BJ (cell line): ENCODE data around the gene HPDL. TPM values are rescaled to one million over a fixed set of nuclear protein-coding genes. Genes with fewer than 3 reads are reported as not detected.

Experiments used
- CTCF ChIA-PET: fragments of 350-600 bp; formaldehyde crosslinking; extraction: SDS; loops from one replicate; lab custom pipeline; 2021; ENCODE audit warnings: antibody characterized with exemption, inconsistent platforms; lab: Yijun Ruan, JAX
- POLR2A ChIA-PET: fragments of 300-600 bp; sonication (Branson Sonifier 250); formaldehyde crosslinking; extraction: SDS; loops from one replicate; lab custom pipeline; 2021; ENCODE audit warnings: antibody characterized with exemption; lab: Charles Lee
- DNase-seq: peaks from one replicate; pipeline ENCODE4 v3.0.0-alpha.2; 2011; ENCODE audit warnings: low read depth
- H3K27me3 ChIP-seq: 2 replicates; pipeline ENCODE4 v1.6.0; 2011; ENCODE audit warnings: low read length; ENCODE audit not compliant: control insufficient read depth, insufficient read depth
- H3K36me3 ChIP-seq: 2 replicates; pipeline ENCODE4 v1.5.1; 2011; ENCODE audit warnings: low read length; ENCODE audit not compliant: control insufficient read depth, insufficient read depth
- H3K4me3 ChIP-seq: 2 replicates; pipeline ENCODE4 v1.5.1; 2011; ENCODE audit warnings: low read depth, mild to moderate bottlenecking, control low read depth, low read length
- polyA plus RNA-seq: library from polyadenylated mRNA; depleted of rRNA; stranded (reverse); fragments of >200 nt; gene quantifications from 2 replicates; pipeline ENCODE4 v1.2.3, GENCODE V29; 2011
- TF ChIP-seq, protein P1 (sequence below): IDR thresholded peaks from 2 replicates; pipeline ENCODE4 v1.5.1; 2011; ENCODE audit warnings: low read depth, mild to moderate bottlenecking, control low read depth, inconsistent platforms, low read length, moderate library complexity; ENCODE audit not compliant: insufficient read depth

HPDL gene
- polyA plus RNA-seq, 1 experiment: 0.56 TPM

DNA sequence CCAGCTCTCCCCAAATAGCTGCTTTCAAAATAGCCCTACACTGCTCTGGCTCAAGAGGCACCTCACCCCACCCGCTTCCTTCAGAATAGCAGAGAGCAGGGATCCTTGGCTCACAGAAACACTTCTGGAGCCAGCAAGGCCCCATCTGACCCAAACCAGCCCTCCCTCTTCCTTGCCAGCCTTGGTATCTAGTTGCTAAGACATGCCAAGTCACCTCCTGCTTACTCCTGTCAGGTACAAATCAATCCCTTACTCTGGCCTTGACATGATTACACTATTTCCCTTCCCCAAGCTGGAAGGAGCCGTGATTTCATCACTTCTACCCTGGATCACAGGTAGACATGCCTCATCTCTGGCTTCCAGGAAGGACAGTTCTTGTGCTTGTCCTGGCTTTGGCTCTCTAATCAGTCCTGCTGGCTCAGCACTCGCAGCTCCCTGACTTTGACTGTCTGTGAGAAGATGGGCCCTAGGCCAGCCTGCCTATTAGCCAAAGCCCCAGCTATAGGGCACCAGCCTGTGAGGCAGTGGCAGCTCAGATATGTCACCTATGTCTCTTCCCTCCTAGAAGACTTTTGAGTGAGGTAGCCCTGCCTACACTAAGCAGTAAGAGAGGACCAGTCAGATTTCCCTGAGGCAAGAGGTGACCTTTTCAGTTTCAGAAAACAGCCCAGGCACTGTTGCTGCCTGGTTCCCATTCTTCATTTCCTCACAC lies 22.4 kb downstream of the HPDL start:
- ChIA-PET CTCF (interaction anchor here (0.8 to 6.1 kb wide), 9 partner anchors 8 to 334 kb away, joined by 3 to 48 read pairs (median 5); partner anchors contain the start of genes MUTYH, TESK2 and TOE1), POLR2A (interaction anchor here (1.2 kb wide), 1 partner anchor 9 kb away, joined by 4 read pairs; the partner anchor contains the start of genes MUTYH and TOE1)
- TF ChIP-seq, protein P1, sequence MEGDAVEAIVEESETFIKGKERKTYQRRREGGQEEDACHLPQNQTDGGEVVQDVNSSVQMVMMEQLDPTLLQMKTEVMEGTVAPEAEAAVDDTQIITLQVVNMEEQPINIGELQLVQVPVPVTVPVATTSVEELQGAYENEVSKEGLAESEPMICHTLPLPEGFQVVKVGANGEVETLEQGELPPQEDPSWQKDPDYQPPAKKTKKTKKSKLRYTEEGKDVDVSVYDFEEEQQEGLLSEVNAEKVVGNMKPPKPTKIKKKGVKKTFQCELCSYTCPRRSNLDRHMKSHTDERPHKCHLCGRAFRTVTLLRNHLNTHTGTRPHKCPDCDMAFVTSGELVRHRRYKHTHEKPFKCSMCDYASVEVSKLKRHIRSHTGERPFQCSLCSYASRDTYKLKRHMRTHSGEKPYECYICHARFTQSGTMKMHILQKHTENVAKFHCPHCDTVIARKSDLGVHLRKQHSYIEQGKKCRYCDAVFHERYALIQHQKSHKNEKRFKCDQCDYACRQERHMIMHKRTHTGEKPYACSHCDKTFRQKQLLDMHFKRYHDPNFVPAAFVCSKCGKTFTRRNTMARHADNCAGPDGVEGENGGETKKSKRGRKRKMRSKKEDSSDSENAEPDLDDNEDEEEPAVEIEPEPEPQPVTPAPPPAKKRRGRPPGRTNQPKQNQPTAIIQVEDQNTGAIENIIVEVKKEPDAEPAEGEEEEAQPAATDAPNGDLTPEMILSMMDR: no peak
- DNase-seq: no peak
- no peaks in the 10 kb centered on the region for H3K27me3 ChIP-seq
- peaks cover 3% of the 10 kb centered on the region; the same call in 1 of the 2 replicates for H3K36me3 ChIP-seq
- H3K4me3 ChIP-seq: no peak overlapping the region

DNA sequence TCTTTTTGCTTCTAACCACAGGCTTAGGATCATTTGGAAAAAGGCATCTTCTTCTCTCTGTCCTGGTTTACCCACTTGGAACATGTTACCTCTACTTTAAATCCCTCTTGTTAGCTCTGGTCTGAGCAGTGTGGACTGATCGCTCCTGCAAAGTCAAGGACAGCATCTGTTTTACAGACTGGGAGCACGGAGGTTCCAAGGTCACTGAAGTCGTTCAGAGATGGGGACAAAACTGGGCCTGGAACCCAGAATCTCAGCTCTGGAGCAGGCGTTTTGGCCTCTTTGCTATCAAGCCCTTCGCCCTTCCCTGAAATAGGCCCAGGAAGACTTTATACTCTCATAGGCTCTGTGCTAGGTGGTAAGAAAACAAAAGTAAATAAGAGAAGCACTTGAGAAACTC lies 24.8 kb downstream of the HPDL start:
- TF ChIP-seq, protein P1: no peak
- H3K4me3 ChIP-seq: no peak overlapping the region
- ChIA-PET CTCF (interaction anchor here (1.5 to 6.1 kb wide), 2 partner anchors 7 to 142 kb away, joined by 3 to 48 read pairs; no protein-coding TSS in a partner anchor), POLR2A (no interaction called here)
- no peaks in the 10 kb centered on the region for H3K27me3 ChIP-seq
- H3K36me3 ChIP-seq: no peaks in the 10 kb centered on the region
- no peak for DNase-seq

DNA sequence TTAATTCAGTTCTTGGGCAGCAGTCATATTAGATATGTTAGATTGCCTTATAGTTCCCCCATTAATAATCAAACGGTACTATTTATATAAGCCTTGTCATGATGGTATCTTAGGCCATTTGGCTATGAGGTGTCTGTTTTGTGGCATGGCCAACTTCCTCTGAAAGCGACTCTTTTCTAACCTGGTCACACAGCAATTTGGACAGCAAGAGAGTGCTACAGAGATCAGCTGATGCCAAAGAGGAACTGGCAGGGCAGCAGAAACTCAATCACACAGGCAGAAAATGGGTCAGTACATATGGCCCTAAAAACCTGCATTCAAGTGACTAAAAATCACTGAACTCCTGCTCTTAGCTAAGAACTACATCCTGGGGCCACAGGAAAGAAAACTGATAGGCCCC lies 27.0 kb downstream of the HPDL start:
- ChIA-PET CTCF (interaction anchor here (3.3 kb wide), 1 partner anchor 138 kb away, joined by 18 read pairs; the partner anchor contains the start of gene TESK2), POLR2A (no interaction called here)
- H3K36me3 ChIP-seq: no peaks in the 10 kb centered on the region
- TF ChIP-seq, protein P1: no peak
- no peaks in the 10 kb centered on the region for H3K27me3 ChIP-seq
- DNase-seq: no peak
- no peak overlapping the region for H3K4me3 ChIP-seq

DNA sequence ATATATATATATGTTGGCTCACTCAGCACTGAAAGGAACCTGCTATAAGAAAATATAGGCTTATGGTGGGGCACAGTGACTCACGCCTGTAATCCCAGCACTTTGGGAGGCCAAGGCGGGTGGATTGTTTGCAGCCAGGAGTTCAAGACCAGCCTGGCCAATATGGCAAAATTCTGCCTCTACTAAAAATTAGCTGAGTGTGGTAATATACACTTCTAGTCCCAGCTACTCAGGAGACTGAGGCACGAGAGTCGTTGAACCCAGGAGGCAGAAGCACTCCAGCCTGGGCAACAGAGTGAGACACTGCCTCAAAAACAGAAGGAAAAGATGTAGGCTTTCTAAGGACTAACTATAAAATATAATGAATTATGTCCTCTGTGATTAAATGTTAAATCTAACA lies 28.1 kb downstream of the HPDL start:
- Histone ChIP-seq H3K4me3 (no peak overlapping the region), H3K27me3 (no peaks in the 10 kb centered on the region), H3K36me3 (no peaks in the 10 kb centered on the region)
- ChIA-PET POLR2A (no interaction called here), CTCF (interaction anchor here (0.6 to 3.3 kb wide), 2 partner anchors 137 to 646 kb away, joined by 3 to 18 read pairs; partner anchors contain the start of gene TESK2)
- DNase-seq: no peak
- TF ChIP-seq, protein P1: no peak

DNA sequence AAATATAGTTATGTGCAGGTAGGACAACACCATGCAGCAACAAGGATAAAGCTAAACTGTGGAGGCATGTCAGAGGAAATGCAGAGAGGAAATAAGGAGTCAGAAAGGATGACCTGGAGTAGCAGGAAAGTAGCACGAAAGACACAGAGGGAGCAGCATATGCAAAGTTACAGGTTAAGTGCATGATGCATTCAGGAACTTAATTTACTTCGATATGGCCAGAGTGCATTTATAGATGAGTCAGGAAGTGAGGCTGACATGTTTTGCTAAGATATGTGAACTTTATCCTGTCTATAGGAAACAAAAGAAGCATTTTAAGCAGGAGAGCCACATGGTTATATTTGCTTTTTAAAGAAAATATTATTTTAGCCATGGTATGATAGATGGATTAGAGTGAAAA lies 29.0 kb downstream of the HPDL start:
- ChIA-PET POLR2A (no interaction called here), CTCF (interaction anchor here (1.1 to 5.7 kb wide), 3 partner anchors 7 to 136 kb away, joined by 3 to 48 read pairs (median 18); partner anchors contain the start of gene TESK2)
- TF ChIP-seq, protein P1: no peak
- Histone ChIP-seq H3K36me3 (no peaks in the 10 kb centered on the region), H3K27me3 (no peaks in the 10 kb centered on the region), H3K4me3 (no peak overlapping the region)
- no peak for DNase-seq
